Measurements from ENCODE around the gene PDE3B. TPM values are rescaled to one million over a fixed set of nuclear protein-coding genes. Genes with fewer than 3 reads are reported as not detected.

The PDE3B gene
- total and polyA plus RNA-seq, 2 donors, result 9.8 to 32.9 TPM

- Histone ChIP-seq H3K27me3 (ENCODE audit: control insufficient read depth in 2 of 2, insufficient read depth in 1 of 2, low read length in 1 of 2) (peaks cover 2 to 14% of the 10 kb centered on the region in 2 donors), H3K9me3 (ENCODE audit: control insufficient read depth in 2 of 2, insufficient read depth in 1 of 2, low read length in 1 of 2) (peaks cover 0 to 8% of the 10 kb centered on the region in 2 donors), H3K4me3 (ENCODE audit: low read length in 2 of 2) (peak overlapping the region; percentile 78 to 82), H3K4me1 (ENCODE audit: control insufficient read depth in 2 of 2, insufficient read depth in 2 of 2, low read length in 2 of 2) (peaks cover 2 to 24% of the 10 kb centered on the region in 2 donors), H3K27ac (ENCODE audit: low read depth in 1 of 2, low read length in 1 of 2) (no peak overlapping the region), H3K36me3 (ENCODE audit: control insufficient read depth in 2 of 2, insufficient read depth in 2 of 2, low read length in 1 of 2) (no peaks in the 10 kb centered on the region)
- peak in 8 of 9 donors; percentile 54 to 86 (median 68) for DNase-seq (ENCODE audit: low read depth in 6 of 9, low spot score in 9 of 9)
- WGBS, result 5% methylated on average over 26 of the region's 26 CpGs
These were observed 261.1 kb downstream of the PDE3B start for GRCh38 chr11:14904745-14905103.

DNA sequence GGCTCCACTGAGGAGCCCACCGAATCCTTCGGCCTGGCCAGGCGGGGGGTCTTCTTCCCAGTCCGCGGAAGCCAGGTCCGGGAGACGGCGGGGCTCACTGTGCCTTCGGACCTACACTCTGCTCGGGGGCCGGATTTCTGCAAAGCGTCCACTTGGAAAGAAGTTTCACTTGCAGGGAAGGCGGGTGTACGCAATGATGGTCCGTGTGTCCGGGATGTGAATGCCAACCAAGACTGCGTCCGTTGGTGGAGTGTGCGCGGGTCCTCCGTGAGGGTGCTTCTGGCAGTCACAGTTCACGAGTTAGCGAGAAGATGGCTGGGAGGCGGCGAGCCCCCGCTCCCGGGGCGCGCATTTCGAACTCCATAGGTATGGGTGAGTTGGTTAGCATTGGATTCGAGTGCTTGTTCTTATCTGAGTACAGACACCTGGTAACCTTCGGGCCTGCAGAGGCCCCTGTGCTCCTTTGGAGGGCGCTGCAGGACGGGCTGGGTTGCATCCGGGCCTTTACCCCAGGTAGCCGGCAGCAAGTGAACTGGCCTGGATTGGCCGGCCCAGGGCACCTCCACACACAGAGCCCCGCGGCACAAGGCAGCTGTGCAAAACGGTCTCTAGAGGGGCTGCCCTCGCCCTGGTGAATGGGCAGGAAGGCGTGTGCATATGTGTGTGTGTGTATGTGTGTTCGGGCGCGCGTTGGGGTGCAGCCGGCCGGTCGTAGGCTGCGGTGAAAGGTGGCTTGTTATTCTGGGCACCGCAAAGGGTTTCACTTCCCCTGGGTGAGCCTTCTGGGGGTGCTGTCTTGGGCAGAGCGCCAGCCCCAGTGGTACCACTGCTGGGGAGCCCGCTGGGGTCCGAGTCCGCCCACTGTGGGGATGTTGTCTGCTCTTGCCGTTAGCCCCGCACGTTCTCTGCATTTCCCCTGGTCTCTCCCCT, 261.8 kb downstream of the PDE3B start:
- WGBS, result 2% methylated on average over 58 of the region's 58 CpGs
- Histone ChIP-seq H3K9me3 (ENCODE audit: control insufficient read depth in 2 of 2, insufficient read depth in 1 of 2, low read length in 1 of 2) (peaks cover 0 to 8% of the 10 kb centered on the region in 2 donors), H3K27ac (ENCODE audit: low read depth in 1 of 2, low read length in 1 of 2) (peak overlapping the region; percentile 25 to 27), H3K27me3 (ENCODE audit: control insufficient read depth in 2 of 2, insufficient read depth in 1 of 2, low read length in 1 of 2) (peaks cover 2 to 14% of the 10 kb centered on the region in 2 donors), H3K4me3 (ENCODE audit: low read length in 2 of 2) (peak overlapping the region; percentile 78 to 82), H3K36me3 (ENCODE audit: control insufficient read depth in 2 of 2, insufficient read depth in 2 of 2, low read length in 1 of 2) (no peaks in the 10 kb centered on the region), H3K4me1 (ENCODE audit: control insufficient read depth in 2 of 2, insufficient read depth in 2 of 2, low read length in 2 of 2) (peaks cover 2 to 24% of the 10 kb centered on the region in 2 donors)
- DNase-seq (ENCODE audit: low read depth in 6 of 9, low spot score in 9 of 9), result peak in 8 of 9 donors; percentile 54 to 88 (median 72)

GRCh38 chr11:14906578-14906977, 263.0 kb downstream of the PDE3B start:
- peaks cover 0 to 8% of the 10 kb centered on the region in 2 donors for H3K9me3 ChIP-seq (ENCODE audit: control insufficient read depth in 2 of 2, insufficient read depth in 1 of 2, low read length in 1 of 2)
- H3K4me3 ChIP-seq (ENCODE audit: low read length in 2 of 2), result no peak overlapping the region
- H3K36me3 ChIP-seq (ENCODE audit: control insufficient read depth in 2 of 2, insufficient read depth in 2 of 2, low read length in 1 of 2), result no peaks in the 10 kb centered on the region
- WGBS, result 89% methylated on average over 5 of the region's 5 CpGs
- H3K4me1 ChIP-seq (ENCODE audit: control insufficient read depth in 2 of 2, insufficient read depth in 2 of 2, low read length in 2 of 2), result peaks cover 2 to 24% of the 10 kb centered on the region in 2 donors
- peak in 1 of 9 donors; percentile 15 for DNase-seq (ENCODE audit: low read depth in 6 of 9, low spot score in 9 of 9)
- no peak overlapping the region for H3K27ac ChIP-seq (ENCODE audit: low read depth in 1 of 2, low read length in 1 of 2)
- H3K27me3 ChIP-seq (ENCODE audit: control insufficient read depth in 2 of 2, insufficient read depth in 1 of 2, low read length in 1 of 2), result peaks cover 2 to 14% of the 10 kb centered on the region in 2 donors

GRCh38 chr11:14906993-14907392, 263.4 kb downstream of the PDE3B start:
- 96% methylated on average over 6 of the region's 6 CpGs for WGBS

DNA sequence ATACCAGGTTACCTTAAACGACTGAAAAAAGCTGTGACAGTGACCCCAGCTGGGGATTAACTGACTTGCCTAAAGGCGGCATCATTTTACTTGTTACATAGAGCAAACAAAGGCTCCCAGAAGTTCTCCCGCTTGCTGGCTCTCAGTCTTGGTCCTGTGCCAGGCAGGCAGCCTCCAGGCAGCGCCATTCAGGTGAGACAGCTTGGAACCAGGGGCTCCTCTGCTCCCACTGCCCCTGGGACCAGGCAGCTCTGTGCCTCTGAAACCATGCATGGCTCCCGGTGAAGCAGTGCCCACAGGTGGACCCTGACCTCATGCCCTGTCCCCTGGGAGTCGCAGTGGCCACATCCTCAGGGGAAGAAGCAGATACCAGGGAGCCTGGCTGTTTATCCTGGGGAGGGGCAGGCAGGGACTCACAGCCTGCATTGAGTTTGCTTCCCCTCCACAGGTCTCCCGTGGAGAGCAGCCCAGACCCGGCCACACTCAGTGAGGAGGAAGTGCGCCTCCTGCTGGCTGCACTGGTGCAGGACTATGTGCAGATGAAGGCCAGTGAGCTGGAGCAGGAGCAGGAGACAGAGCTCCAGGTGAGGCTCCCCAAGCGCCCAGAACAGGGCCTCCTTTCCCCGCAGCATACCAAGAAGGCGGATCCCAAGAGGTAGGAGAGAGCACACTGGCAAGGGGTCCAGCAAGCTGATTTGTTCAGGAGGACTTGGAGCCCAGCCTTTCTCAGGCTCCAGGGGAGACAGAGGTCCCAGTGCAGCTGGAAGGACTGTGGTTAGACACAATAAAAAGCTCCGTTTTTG, 264.0 kb downstream of the PDE3B start:
- 48% methylated on average over 13 of the region's 13 CpGs for WGBS
- Histone ChIP-seq H3K4me3 (ENCODE audit: low read length in 2 of 2) (no peak overlapping the region), H3K27ac (ENCODE audit: low read depth in 1 of 2, low read length in 1 of 2) (no peak overlapping the region), H3K4me1 (ENCODE audit: control insufficient read depth in 2 of 2, insufficient read depth in 2 of 2, low read length in 2 of 2) (peaks cover 2 to 24% of the 10 kb centered on the region in 2 donors), H3K36me3 (ENCODE audit: control insufficient read depth in 2 of 2, insufficient read depth in 2 of 2, low read length in 1 of 2) (no peaks in the 10 kb centered on the region), H3K27me3 (ENCODE audit: control insufficient read depth in 2 of 2, insufficient read depth in 1 of 2, low read length in 1 of 2) (peaks cover 2 to 14% of the 10 kb centered on the region in 2 donors), H3K9me3 (ENCODE audit: control insufficient read depth in 2 of 2, insufficient read depth in 1 of 2, low read length in 1 of 2) (peaks cover 0 to 8% of the 10 kb centered on the region in 2 donors)
- DNase-seq (ENCODE audit: low read depth in 6 of 9, low spot score in 9 of 9), result peak; percentile 43 to 87 (median 65)

More at GRCh38 chr11:14906993-14907392, 263.4 kb downstream of the PDE3B start:
- peaks cover 2 to 24% of the 10 kb centered on the region in 2 donors for H3K4me1 ChIP-seq (ENCODE audit: control insufficient read depth in 2 of 2, insufficient read depth in 2 of 2, low read length in 2 of 2)
- no peak overlapping the region for H3K27ac ChIP-seq (ENCODE audit: low read depth in 1 of 2, low read length in 1 of 2)
- H3K9me3 ChIP-seq (ENCODE audit: control insufficient read depth in 2 of 2, insufficient read depth in 1 of 2, low read length in 1 of 2), result peaks cover 0 to 8% of the 10 kb centered on the region in 2 donors
- peaks cover 2 to 14% of the 10 kb centered on the region in 2 donors for H3K27me3 ChIP-seq (ENCODE audit: control insufficient read depth in 2 of 2, insufficient read depth in 1 of 2, low read length in 1 of 2)
- no peaks in the 10 kb centered on the region for H3K36me3 ChIP-seq (ENCODE audit: control insufficient read depth in 2 of 2, insufficient read depth in 2 of 2, low read length in 1 of 2)
- peak in 1 of 9 donors; percentile 18 for DNase-seq (ENCODE audit: low read depth in 6 of 9, low spot score in 9 of 9)
- no peak overlapping the region for H3K4me3 ChIP-seq (ENCODE audit: low read length in 2 of 2)

DNA sequence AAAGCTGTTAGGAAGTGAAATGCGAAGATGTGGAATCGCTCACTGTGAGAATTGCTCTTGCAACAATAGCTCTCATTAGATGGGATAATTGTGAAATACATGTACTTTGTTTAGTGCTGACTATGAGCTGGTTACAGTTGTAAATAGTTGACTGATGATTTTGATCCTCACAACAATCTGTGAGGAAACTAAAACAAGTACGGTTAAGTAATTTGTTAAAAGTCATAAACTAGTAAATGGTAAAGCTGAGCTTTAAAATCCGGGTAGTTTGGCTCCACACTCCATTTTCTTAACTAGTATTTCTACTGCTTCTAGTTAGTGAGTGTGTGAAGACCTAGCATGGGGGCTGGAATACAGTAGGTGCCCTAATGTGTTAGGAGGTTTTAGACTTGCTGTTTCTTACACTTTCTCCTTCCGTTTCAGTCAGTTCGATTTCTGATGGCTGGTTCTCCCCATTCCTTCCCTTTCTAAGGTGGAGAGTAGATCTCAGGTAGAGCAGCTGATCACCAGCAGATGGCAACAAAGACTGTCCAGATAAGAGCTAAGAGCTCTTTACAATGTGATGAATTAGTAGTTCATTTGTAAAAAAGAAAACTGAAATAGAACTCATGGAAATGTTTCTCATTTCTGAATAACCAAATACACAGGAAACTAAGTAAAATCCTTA, 264.7 kb downstream of the PDE3B start:
- peak in 2 of 9 donors; percentile 36 to 55 for DNase-seq (ENCODE audit: low read depth in 6 of 9, low spot score in 9 of 9)
- Histone ChIP-seq H3K27ac (ENCODE audit: low read depth in 1 of 2, low read length in 1 of 2) (no peak overlapping the region), H3K9me3 (ENCODE audit: control insufficient read depth in 2 of 2, insufficient read depth in 1 of 2, low read length in 1 of 2) (peaks cover 0 to 8% of the 10 kb centered on the region in 2 donors), H3K4me3 (ENCODE audit: low read length in 2 of 2) (no peak overlapping the region), H3K27me3 (ENCODE audit: control insufficient read depth in 2 of 2, insufficient read depth in 1 of 2, low read length in 1 of 2) (peaks cover 2 to 14% of the 10 kb centered on the region in 2 donors), H3K4me1 (ENCODE audit: control insufficient read depth in 2 of 2, insufficient read depth in 2 of 2, low read length in 2 of 2) (peaks cover 2 to 24% of the 10 kb centered on the region in 2 donors), H3K36me3 (ENCODE audit: control insufficient read depth in 2 of 2, insufficient read depth in 2 of 2, low read length in 1 of 2) (no peaks in the 10 kb centered on the region)
- WGBS, result 57% methylated on average over 6 of the region's 6 CpGs

- Histone ChIP-seq H3K9me3 (ENCODE audit: control insufficient read depth in 2 of 2, insufficient read depth in 1 of 2, low read length in 1 of 2) (no peaks in the 10 kb centered on the region), H3K27me3 (ENCODE audit: control insufficient read depth in 2 of 2, insufficient read depth in 1 of 2, low read length in 1 of 2) (no peaks in the 10 kb centered on the region), H3K4me1 (ENCODE audit: control insufficient read depth in 2 of 2, insufficient read depth in 2 of 2, low read length in 2 of 2) (no peaks in the 10 kb centered on the region), H3K4me3 (ENCODE audit: low read length in 2 of 2) (no peak overlapping the region), H3K27ac (ENCODE audit: low read depth in 1 of 2, low read length in 1 of 2) (no peak overlapping the region), H3K36me3 (ENCODE audit: control insufficient read depth in 2 of 2, insufficient read depth in 2 of 2, low read length in 1 of 2) (no peaks in the 10 kb centered on the region)
- DNase-seq (ENCODE audit: low read depth in 6 of 9, low spot score in 9 of 9), result no peak
- WGBS, result 87% methylated on average over 3 of the region's 3 CpGs
These were observed 270.9 kb downstream of the PDE3B start for GRCh38 chr11:14914536-14914935.

- no peaks in the 10 kb centered on the region for H3K9me3 ChIP-seq (ENCODE audit: control insufficient read depth in 2 of 2, insufficient read depth in 1 of 2, low read length in 1 of 2)
- no peak overlapping the region for H3K27ac ChIP-seq (ENCODE audit: low read depth in 1 of 2, low read length in 1 of 2)
- WGBS, result 94% methylated on average over 1 of the region's 1 CpG
- no peaks in the 10 kb centered on the region for H3K36me3 ChIP-seq (ENCODE audit: control insufficient read depth in 2 of 2, insufficient read depth in 2 of 2, low read length in 1 of 2)
- DNase-seq (ENCODE audit: low read depth in 6 of 9, low spot score in 9 of 9), result no peak
- H3K4me3 ChIP-seq (ENCODE audit: low read length in 2 of 2), result no peak overlapping the region
- no peaks in the 10 kb centered on the region for H3K27me3 ChIP-seq (ENCODE audit: control insufficient read depth in 2 of 2, insufficient read depth in 1 of 2, low read length in 1 of 2)
- H3K4me1 ChIP-seq (ENCODE audit: control insufficient read depth in 2 of 2, insufficient read depth in 2 of 2, low read length in 2 of 2), result no peaks in the 10 kb centered on the region
These were observed 272.8 kb downstream of the PDE3B start for GRCh38 chr11:14916403-14916802.
